H1 (cell line): Measurements from ENCODE around the gene CGB7. TPM values are rescaled to one million over a fixed set of nuclear protein-coding genes. Genes with fewer than 3 reads are reported as not detected.
A peak's percentile ranks its signal among the peaks of the same experiment; 100 is the strongest.

ENCODE experiments used
- CTCF ChIA-PET: fragments of 300-600 bp; sonication (Branson Sonifier 250); formaldehyde crosslinking; loops from one replicate; lab custom pipeline; 2021; ENCODE audit not compliant: partially characterized antibody; lab: Charles Lee
- POLR2A ChIA-PET: fragments of 300-600 bp; sonication (Branson Sonifier 250); formaldehyde crosslinking; loops from one replicate; lab custom pipeline; 2021; ENCODE audit warnings: inconsistent platforms; ENCODE audit not compliant: partially characterized antibody; lab: Charles Lee
- DNase-seq, 2 experiments: peaks; one replicate each; pipeline versions ENCODE4 v3.0.0 to v3.0.0-alpha.2; 2010 to 2022; ENCODE audit warnings: low spot score in 2 of 2, low read depth in 1 of 2, mixed read lengths in 1 of 2
- FAIRE-seq: peaks from 2 replicates; lab custom pipeline; 2011; peaks lifted over from hg19 to GRCh38; lab: Jason Lieb, UNC
- H2AFZ ChIP-seq: 2 replicates; pipeline ENCODE4 v1.8.1; 2012; ENCODE audit warnings: low read length, inconsistent platforms
- H2AK5ac ChIP-seq: 2 replicates; pipeline ENCODE4 v1.6.1; 2013; ENCODE audit warnings: low read depth, low read length
- H2BK120ac ChIP-seq: replicated peaks from 2 replicates; pipeline ENCODE3; 2013; ENCODE audit warnings: low read depth, low read length, inconsistent platforms
- H2BK12ac ChIP-seq: 2 replicates; pipeline ENCODE4 v1.6.1; 2013; ENCODE audit warnings: low read depth, low read length
- H2BK15ac ChIP-seq: 2 replicates; pipeline ENCODE4 v1.6.1; 2013; ENCODE audit warnings: low read length
- H2BK20ac ChIP-seq: 2 replicates; pipeline ENCODE4 v1.6.1; 2013; ENCODE audit warnings: low read length
- H2BK5ac ChIP-seq: 2 replicates; pipeline ENCODE4 v1.6.1; 2013; ENCODE audit warnings: low read depth, low read length
- H3K14ac ChIP-seq: 2 replicates; pipeline ENCODE4 v1.6.1; 2013; ENCODE audit warnings: inconsistent platforms; ENCODE audit not compliant: insufficient read length
- H3K18ac ChIP-seq: 2 replicates; pipeline ENCODE4 v1.6.1; 2013; ENCODE audit warnings: low read length; ENCODE audit errors: extremely low read depth
- H3K23ac ChIP-seq: 2 replicates; pipeline ENCODE4 v1.6.1; 2013; ENCODE audit warnings: inconsistent platforms; ENCODE audit not compliant: insufficient read length
- H3K23me2 ChIP-seq: 2 replicates; pipeline ENCODE4 v1.6.1; 2013; ENCODE audit warnings: low read depth, low read length
- H3K27ac ChIP-seq: 2 replicates; pipeline ENCODE4 v1.6.1; 2011; ENCODE audit warnings: low read depth, low read length, inconsistent platforms
- H3K27me3 ChIP-seq, 4 experiments: replicated peaks in 1 of 4; 1 replicate in 1 of 4; 2 replicates in 3 of 4; pipeline versions ENCODE4 v1.6.1 to v1.8.1; 2011 to 2013; ENCODE audit warnings: low read length in 3 of 4, mild to moderate bottlenecking in 3 of 4, inconsistent platforms in 2 of 4, mixed read lengths in 2 of 4, moderate library complexity in 1 of 4; ENCODE audit not compliant: control insufficient read depth in 3 of 4, insufficient read depth in 3 of 4; ENCODE audit errors: extremely low read depth in 1 of 4
- H3K36me3 ChIP-seq, 4 experiments: 2 replicates each; pipeline versions ENCODE4 v1.6.1 to v1.8.1; 2011 to 2013; ENCODE audit warnings: mild to moderate bottlenecking in 4 of 4, low read length in 3 of 4, moderate library complexity in 2 of 4, control low read depth in 1 of 4, inconsistent platforms in 1 of 4; ENCODE audit not compliant: insufficient read depth in 4 of 4, control insufficient read depth in 2 of 4
- H3K4ac ChIP-seq: replicated peaks from 2 replicates; pipeline ENCODE3; 2013; ENCODE audit warnings: low read length, low read depth, mixed read lengths, inconsistent platforms; ENCODE audit not compliant: insufficient read length
- H3K4me1 ChIP-seq, 4 experiments: replicated peaks in 1 of 4; 1 replicate in 1 of 4; 2 replicates in 3 of 4; pipeline versions ENCODE4 v1.6.1 to v1.8.1; 2011 to 2013; ENCODE audit warnings: low read length in 3 of 4, inconsistent platforms in 2 of 4, mixed read lengths in 1 of 4; ENCODE audit not compliant: insufficient read depth in 4 of 4, control insufficient read depth in 3 of 4
- H3K4me2 ChIP-seq, 2 experiments: 2 replicates each; pipeline versions ENCODE4 v1.6.1 to v1.8.1; 2011 to 2013; ENCODE audit warnings: low read depth in 2 of 2, low read length in 2 of 2, control low read depth in 1 of 2, inconsistent platforms in 1 of 2, mild to moderate bottlenecking in 1 of 2; ENCODE audit not compliant: insufficient read depth in 1 of 2
- H3K4me3 ChIP-seq, 4 experiments: fragments of 200-600, 300-600 bp in 1 of 4; sonication (generic), shearing (Covaris generic), sonication (Bioruptor Twin) in 1 of 4; 2 replicates each; pipeline versions ENCODE4 v1.5.1 to v1.8.1; 2011 to 2016; ENCODE audit warnings: low read length in 4 of 4, low read depth in 3 of 4, control low read depth in 2 of 4, inconsistent platforms in 2 of 4, mild to moderate bottlenecking in 2 of 4, mixed read lengths in 1 of 4, moderate library complexity in 1 of 4; ENCODE audit not compliant: insufficient read depth in 2 of 4; ENCODE audit errors: extremely low read depth in 1 of 4
- H3K56ac ChIP-seq: replicated peaks from 2 replicates; pipeline ENCODE3; 2013; ENCODE audit warnings: low read depth, mild to moderate bottlenecking, mixed read lengths, low read length, inconsistent platforms; ENCODE audit not compliant: insufficient read length
- H3K79me1 ChIP-seq: 2 replicates; pipeline ENCODE4 v1.6.1; 2013; ENCODE audit warnings: low read depth, low read length, control low read depth
- H3K79me2 ChIP-seq, 2 experiments: 2 replicates each; pipeline versions ENCODE4 v1.6.1 to v1.8.1; 2012 to 2013; ENCODE audit warnings: low read length in 2 of 2, mild to moderate bottlenecking in 2 of 2, inconsistent platforms in 1 of 2; ENCODE audit not compliant: insufficient read depth in 2 of 2, control insufficient read depth in 1 of 2
- H3K9ac ChIP-seq, 4 experiments: replicated peaks in 1 of 4; 1 replicate in 1 of 4; 2 replicates in 3 of 4; pipeline versions ENCODE4 v1.6.1 to v1.8.1; 2011 to 2013; ENCODE audit warnings: low read depth in 3 of 4, low read length in 3 of 4, control low read depth in 2 of 4, mild to moderate bottlenecking in 2 of 4, moderate library complexity in 2 of 4, inconsistent platforms in 1 of 4; ENCODE audit errors: extremely low read depth in 1 of 4
- H3K9me3 ChIP-seq, 2 experiments: 2 replicates each; pipeline versions ENCODE4 v1.6.1 to v1.8.1; 2012 to 2013; ENCODE audit warnings: mild to moderate bottlenecking in 2 of 2, moderate library complexity in 2 of 2, control low read depth in 1 of 2, inconsistent platforms in 1 of 2, low read depth in 1 of 2, low read length in 1 of 2, mixed read lengths in 1 of 2; ENCODE audit not compliant: insufficient read depth in 2 of 2
- H4K20me1 ChIP-seq, 2 experiments: replicated peaks in 1 of 2; 2 replicates each; pipeline versions ENCODE3 to v1.8.1; 2011 to 2013; ENCODE audit warnings: inconsistent platforms in 2 of 2, low read length in 2 of 2, mild to moderate bottlenecking in 1 of 2; ENCODE audit not compliant: insufficient read depth in 2 of 2, control insufficient read depth in 1 of 2
- H4K5ac ChIP-seq: 2 replicates; pipeline ENCODE4 v1.6.1; 2013; ENCODE audit warnings: low read length, low read depth, mixed read lengths, inconsistent platforms; ENCODE audit not compliant: insufficient read length
- H4K8ac ChIP-seq: 2 replicates; pipeline ENCODE4 v1.8.0; 2013; ENCODE audit warnings: mild to moderate bottlenecking, moderate library complexity, low read length, inconsistent platforms; ENCODE audit not compliant: insufficient read depth; ENCODE audit errors: extremely low read depth
- H4K91ac ChIP-seq: replicated peaks from 2 replicates; pipeline ENCODE3; 2013; ENCODE audit warnings: low read length, mixed read lengths, inconsistent platforms; ENCODE audit not compliant: insufficient read length
- BACH1 ChIP-seq: IDR thresholded peaks from 2 replicates; pipeline ENCODE4 v1.6.1; 2012; ENCODE audit warnings: low read length, improper control_type of control experiment
- EP300 ChIP-seq, 2 experiments: IDR thresholded peaks; 1 replicate in 1 of 2; 2 replicates in 1 of 2; pipeline ENCODE4 v1.6.1; 2011 to 2012; ENCODE audit warnings: low read depth in 2 of 2, low read length in 2 of 2, mild to moderate bottlenecking in 2 of 2, borderline replicate concordance in 1 of 2, inconsistent platforms in 1 of 2, moderate library complexity in 1 of 2
- PHF8 ChIP-seq: fragments of 200-600 bp; sonication (generic); conservative IDR thresholded peaks from 2 replicates; pipeline ENCODE4 v1.7.1; 2012; ENCODE audit warnings: low read depth, mild to moderate bottlenecking, inconsistent platforms, low read length, moderate library complexity
- POLR2A ChIP-seq, 2 experiments: IDR thresholded peaks; 1 replicate in 1 of 2; 2 replicates in 1 of 2; pipeline ENCODE4 v1.6.1; 2011; ENCODE audit warnings: low read depth in 2 of 2, low read length in 2 of 2, mild to moderate bottlenecking in 2 of 2; ENCODE audit errors: control extremely low read depth in 1 of 2
- RAD21 ChIP-seq, 2 experiments: IDR thresholded peaks in 1 of 2; conservative IDR thresholded peaks in 1 of 2; 2 replicates each; pipeline ENCODE4 v1.6.1; 2011; ENCODE audit warnings: low read depth in 2 of 2, low read length in 2 of 2, improper control_type of control experiment in 1 of 2, inconsistent platforms in 1 of 2, mild to moderate bottlenecking in 1 of 2, moderate library complexity in 1 of 2
- RBBP5 ChIP-seq: IDR thresholded peaks from 2 replicates; pipeline ENCODE4 v1.7.1; 2012; ENCODE audit warnings: low read depth, mild to moderate bottlenecking, inconsistent platforms, low read length, moderate library complexity, borderline replicate concordance
- SIRT6 ChIP-seq: IDR thresholded peaks from one replicate; pipeline ENCODE4 v1.7.1; 2012; ENCODE audit warnings: low read length, inconsistent platforms
- SP1 ChIP-seq: IDR thresholded peaks from 2 replicates; pipeline ENCODE4 v1.6.1; 2011; ENCODE audit warnings: low read depth, low read length
- SP2 ChIP-seq: IDR thresholded peaks from 2 replicates; pipeline ENCODE4 v1.6.1; 2012; ENCODE audit warnings: mild to moderate bottlenecking, low read length, inconsistent platforms
- SP4 ChIP-seq: IDR thresholded peaks from 2 replicates; pipeline ENCODE4 v1.6.1; 2012; ENCODE audit warnings: low read length, inconsistent platforms
- ZNF274 ChIP-seq: IDR thresholded peaks from 2 replicates; pipeline ENCODE4 v1.7.0; 2012; ENCODE audit warnings: low read length, borderline replicate concordance; ENCODE audit errors: extremely low read depth
- WGBS, 2 experiments: shearing (Covaris generic) in 1 of 2; methylation state at CpG; one replicate each; pipeline versions ENCODE4 v1.1.6 to v1.1.7; 2013 to 2015; ENCODE audit warnings: low lambda C conversion rate in 2 of 2, mixed read lengths in 2 of 2, inconsistent platforms in 1 of 2, low coverage in 1 of 2, missing lambda C conversion rate in 1 of 2; ENCODE audit not compliant: insufficient replicate concordance in 2 of 2, insufficient coverage in 1 of 2, insufficient read length in 1 of 2; ENCODE audit errors: extremely low coverage in 1 of 2, missing lambda C conversion rate in 1 of 2; 5-methylcytosine and 5-hydroxymethylcytosine counted together
- polyA plus RNA-seq, 7 experiments: library from polyadenylated mRNA; depleted of rRNA in 3 of 7; stranded (reverse) in 5 of 7; unstranded in 2 of 7; fragments of >200 nt in 5 of 7; fragments of 200-250 nt in 2 of 7; gene quantifications; 1 replicate in 5 of 7; 2 replicates in 1 of 7; 4 replicates in 1 of 7; pipeline versions ENCODE4 v1.2.1 to v1.2.3, GENCODE V29; 2011 to 2013; ENCODE audit warnings: missing spikeins in 2 of 7, mixed read lengths in 2 of 7
- total RNA-seq: library from RNA; stranded (reverse); fragmentation: NEBNext Ultra II Directional; extraction: Animal tissue kit (Norgen Biotek cat#: 25700); gene quantifications from 2 replicates; pipeline ENCODE4 v1.2.1, GENCODE V29; 2021

CGB7 gene
- total and polyA plus RNA-seq, 2 of the 8 experiments (the other 6 are each of a cell fraction or from before 2014, with no cell fraction given) = 1.2 to 2.2 TPM

- Histone ChIP-seq H2AFZ (no peak overlapping the region), H3K9me3 (peaks cover 0 to 5% of the 10 kb centered on the region in 2 experiments; a peak in 1 of 4 replicates), H3K14ac (no peak overlapping the region), H4K20me1 (no peaks in the 10 kb centered on the region), H2BK120ac (no peak overlapping the region), H2BK12ac (no peak overlapping the region), H3K4me3 (no peak overlapping the region), H3K4me1 (peaks cover 0 to 2% (median 0%) of the 10 kb centered on the region in 4 experiments; a peak in 2 of 7 replicates), H3K56ac (no peak overlapping the region), H3K79me2 (no peaks in the 10 kb centered on the region), H3K18ac (no peak overlapping the region), H2BK5ac (no peak overlapping the region), H3K27ac (no peak overlapping the region), H2BK15ac (no peak overlapping the region), H2BK20ac (no peak overlapping the region), H2AK5ac (no peak overlapping the region), H3K9ac (no peak overlapping the region), H3K4me2 (no peak overlapping the region; a peak in 1 of 4 replicates), H4K5ac (no peak overlapping the region), H3K23me2 (no peaks in the 10 kb centered on the region; the same call in 1 of the 2 replicates), H4K8ac (no peak overlapping the region; the same call in 1 of the 2 replicates), H3K36me3 (peaks cover 0 to 4% (median 0%) of the 10 kb centered on the region in 4 experiments; a peak in 1 of 8 replicates), H4K91ac (no peak overlapping the region), H3K79me1 (no peaks in the 10 kb centered on the region), H3K23ac (no peak overlapping the region), H3K4ac (no peak overlapping the region), H3K27me3 (peaks cover 26 to 49% (median 47%) of the 10 kb centered on the region in 4 experiments)
- ChIA-PET POLR2A (interaction anchor here (0.7 to 1.5 kb wide), 5 partner anchors 13 to 140 kb away, joined by 3 to 8 read pairs (median 3); no protein-coding TSS in a partner anchor), CTCF (interaction anchor here (0.6 to 3.8 kb wide), 25 partner anchors 8 to 152 kb away, joined by 3 to 26 read pairs (median 5); partner anchors contain the start of genes CGB7, NTF4 and RUVBL2)
- WGBS, 2 experiments = 76% methylated on average over 23 of the region's 23 CpGs; no CpG with 5 or more reads in 1 of the 2 experiments
- DNase-seq (peak in 1 of 2 experiments; percentile 60), FAIRE-seq (no peak)
- TF ChIP-seq POLR2A (IDR thresholded peaks at IDR 0.05; ENCODE audit: control extremely low read depth in 1 of 2, low read depth in 2 of 2, low read length in 2 of 2) = no peak
- TF ChIP-seq RBBP5 = no peak
- TF ChIP-seq SP1 = no peak
- TF ChIP-seq SP2 = no peak
- TF ChIP-seq SP4 = no peak
- no peak for TF ChIP-seq ZNF274
- TF ChIP-seq PHF8 = no peak
- no peak for TF ChIP-seq SIRT6
- TF ChIP-seq BACH1 = 0 out of 2 replicates have a peak, but pooled peaks have one; percentile 27
- TF ChIP-seq EP300 (IDR thresholded peaks at IDR 0.05; ENCODE audit: borderline replicate concordance in 1 of 2, low read depth in 2 of 2, low read length in 2 of 2) = no peak
- TF ChIP-seq RAD21 (IDR thresholded peaks at IDR 0.05 in 1 of 2, conservative IDR thresholded peaks at IDR 0.05 in 1 of 2; ENCODE audit: low read depth in 2 of 2, low read length in 2 of 2) = peak; percentile 40 to 43
Observed at GRCh38 chr19:49073514-49074378, 16.2 kb upstream of the CGB7 start.
